HG02642 (cell line): ENCODE results near the gene NVL.
"Not testable (repeated sequence)": the region's sequence is repeated elsewhere in the genome, so short reads cannot be mapped to it uniquely, and the experiment has no call there.

Experiments
- ATAC-seq: cut with Tn5 transposase; IDR thresholded peaks from one replicate; pipeline ENCODE4 v1.9.1; 2021; ENCODE audit warnings: mild to moderate bottlenecking; ENCODE audit not compliant: unreplicated experiment, poor library complexity

The NVL gene

GRCh38 chr1:224238212-224238611 is 91.8 kb downstream of the NVL start:
- ATAC-seq, result no peak

DNA sequence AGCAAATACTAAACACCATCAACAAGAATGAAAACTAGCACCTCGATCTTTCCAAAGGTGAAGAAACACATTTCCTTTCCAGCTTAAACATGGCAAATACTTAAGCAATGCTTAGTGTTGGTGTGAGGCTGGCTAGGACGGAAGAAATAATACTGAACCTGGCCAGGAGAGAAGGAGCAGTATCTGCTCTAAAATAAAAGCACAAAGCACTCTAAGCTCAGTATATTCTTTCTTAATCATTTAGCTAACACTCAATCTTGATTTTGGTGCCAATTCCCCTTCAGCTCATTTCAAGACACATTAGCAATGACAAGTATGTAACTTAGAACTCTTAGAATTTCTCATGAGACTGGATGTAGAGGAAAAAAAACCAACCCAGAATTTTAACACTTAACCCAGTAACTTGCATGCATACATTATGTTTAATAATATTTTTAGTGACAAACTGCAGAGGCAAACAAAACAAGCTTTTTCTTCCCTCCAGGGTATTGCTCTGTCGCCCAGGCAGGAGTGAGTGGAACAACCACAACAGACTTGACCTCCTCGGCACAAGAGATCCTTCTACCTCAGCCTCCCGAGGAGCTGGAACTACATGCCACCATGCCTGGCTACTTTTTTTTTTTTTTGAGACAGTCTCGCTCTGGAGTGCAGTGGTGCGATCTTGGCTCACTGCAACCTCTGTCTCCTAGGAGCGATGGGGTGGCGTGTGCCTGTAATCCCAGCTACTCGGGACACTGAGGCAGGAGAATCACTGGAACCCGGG is 92.7 kb downstream of the NVL start:
- ATAC-seq, result no peak

GRCh38 chr1:224235813-224236493 is 94.0 kb downstream of the NVL start:
- ATAC-seq, result no peak

DNA sequence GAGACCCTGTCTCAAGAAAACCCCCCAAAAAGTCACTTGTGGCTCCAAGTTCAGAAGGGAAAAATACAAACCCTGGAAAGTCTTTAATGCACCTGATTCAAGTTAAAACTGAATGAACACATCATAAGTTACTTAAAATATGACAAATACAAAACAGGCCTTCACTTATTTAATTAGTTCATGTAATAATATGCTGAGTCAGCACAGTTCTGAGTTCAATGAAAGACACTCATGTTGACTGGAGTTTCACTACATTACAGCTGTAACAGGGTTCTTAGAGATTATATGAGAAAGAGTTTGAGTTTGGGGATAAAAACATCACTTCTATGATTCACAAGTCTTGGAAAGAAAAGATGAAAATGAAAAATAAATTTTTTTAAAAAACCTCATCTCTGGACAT is 96.0 kb downstream of the NVL start:
- ATAC-seq, result no peak

DNA sequence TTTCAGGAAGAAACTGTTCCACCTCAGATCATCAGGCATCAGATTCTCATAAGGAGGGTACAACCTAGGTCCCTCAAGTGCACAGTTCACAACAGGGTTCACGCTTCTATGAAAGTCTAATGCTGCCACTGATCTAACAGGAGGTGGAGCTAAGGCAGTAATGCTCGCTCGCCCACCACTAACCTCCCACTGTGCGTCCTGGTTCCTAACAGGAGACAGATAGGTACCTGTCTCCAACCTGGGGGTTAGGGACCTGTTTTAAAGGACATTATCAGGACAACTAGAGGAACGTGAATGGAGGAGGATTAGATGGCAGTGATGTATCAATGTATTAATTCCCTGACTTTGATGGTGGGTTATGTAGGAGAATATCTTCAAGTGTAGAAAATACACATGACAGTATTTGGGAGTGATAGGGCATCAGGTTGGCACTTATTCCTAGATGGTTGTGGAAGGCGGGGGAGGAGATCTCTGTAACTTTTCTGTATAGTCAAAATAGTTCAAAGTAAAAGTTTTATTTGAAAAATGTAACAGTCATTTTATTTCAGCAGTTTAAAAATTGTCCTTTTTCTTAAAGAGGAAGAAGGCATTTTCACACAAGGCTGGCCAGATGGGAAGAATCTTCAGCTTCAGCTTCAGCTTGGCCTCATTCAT is 103.0 kb downstream of the NVL start:
- ATAC-seq, result no peak

DNA sequence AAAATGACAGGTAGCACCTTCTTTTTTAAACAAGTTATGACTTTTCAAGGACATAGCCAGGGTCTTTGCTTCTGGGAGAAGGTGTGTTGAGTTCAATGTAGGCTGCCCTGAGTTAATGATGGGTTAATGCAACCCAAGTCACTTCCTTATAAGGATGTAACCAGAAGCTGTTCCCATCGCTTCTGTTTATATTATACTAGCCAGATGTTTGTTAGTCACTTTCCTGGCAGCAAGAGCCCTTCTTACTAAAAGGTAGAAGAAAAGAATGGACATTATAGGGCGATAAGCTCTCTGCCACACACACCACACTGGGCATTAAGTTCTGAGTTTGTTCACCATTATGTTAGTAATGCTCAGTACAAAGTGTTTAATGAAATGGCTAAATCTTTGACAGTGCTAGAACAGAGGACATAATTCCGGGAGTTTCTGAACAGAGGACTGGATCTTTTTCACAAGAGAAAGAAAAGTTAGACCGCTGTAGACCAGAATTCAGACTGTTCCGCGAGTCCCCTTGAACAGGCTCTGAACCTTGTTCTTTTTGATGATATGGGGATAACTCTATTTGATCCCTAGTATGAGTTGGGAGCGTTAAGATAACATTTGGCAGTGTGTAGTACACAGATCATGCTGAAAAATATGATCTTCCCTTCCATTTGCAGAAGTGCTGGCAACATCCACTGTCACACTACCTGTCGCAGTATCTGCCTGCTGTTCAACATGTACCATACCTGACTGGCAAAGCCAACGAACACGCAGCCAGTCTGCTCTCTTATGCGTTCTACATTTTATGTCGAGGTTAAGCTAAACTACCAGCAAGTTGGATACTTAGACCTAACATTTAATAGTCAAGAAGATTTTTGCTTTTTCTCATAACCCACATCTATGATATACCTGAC is 105.9 kb downstream of the NVL start:
- no peak for ATAC-seq

DNA sequence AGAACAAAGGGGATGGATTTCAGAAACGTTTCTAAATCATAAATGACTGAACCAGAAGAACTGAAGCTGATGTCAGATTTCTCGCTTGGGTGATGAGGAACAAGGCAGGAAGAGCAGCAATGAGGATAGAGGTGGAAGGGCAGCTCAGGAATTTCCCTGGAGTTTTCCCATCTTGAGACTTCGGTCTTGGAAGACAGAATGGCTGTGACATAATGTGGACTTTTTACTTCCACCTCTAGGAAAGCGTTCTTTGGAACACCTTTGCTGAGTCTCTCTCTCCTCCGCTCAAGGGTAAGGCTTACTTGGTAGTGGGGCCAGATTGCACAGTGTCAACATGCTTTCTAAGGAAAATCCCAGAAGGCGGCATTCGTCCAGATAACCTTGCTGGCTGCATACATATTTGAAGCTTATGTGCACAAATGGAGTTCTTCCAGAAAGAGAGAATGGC is 110.3 kb downstream of the NVL start:
- no peak for ATAC-seq

- ATAC-seq, result no peak
Observed at GRCh38 chr1:224219011-224219611, 110.9 kb downstream of the NVL start.

- ATAC-seq, result no peak
Observed at GRCh38 chr1:224217655-224218623, 112.0 kb downstream of the NVL start.

- ATAC-seq, result no peak
Observed at GRCh38 chr1:224216382-224216781, 113.6 kb downstream of the NVL start.

DNA sequence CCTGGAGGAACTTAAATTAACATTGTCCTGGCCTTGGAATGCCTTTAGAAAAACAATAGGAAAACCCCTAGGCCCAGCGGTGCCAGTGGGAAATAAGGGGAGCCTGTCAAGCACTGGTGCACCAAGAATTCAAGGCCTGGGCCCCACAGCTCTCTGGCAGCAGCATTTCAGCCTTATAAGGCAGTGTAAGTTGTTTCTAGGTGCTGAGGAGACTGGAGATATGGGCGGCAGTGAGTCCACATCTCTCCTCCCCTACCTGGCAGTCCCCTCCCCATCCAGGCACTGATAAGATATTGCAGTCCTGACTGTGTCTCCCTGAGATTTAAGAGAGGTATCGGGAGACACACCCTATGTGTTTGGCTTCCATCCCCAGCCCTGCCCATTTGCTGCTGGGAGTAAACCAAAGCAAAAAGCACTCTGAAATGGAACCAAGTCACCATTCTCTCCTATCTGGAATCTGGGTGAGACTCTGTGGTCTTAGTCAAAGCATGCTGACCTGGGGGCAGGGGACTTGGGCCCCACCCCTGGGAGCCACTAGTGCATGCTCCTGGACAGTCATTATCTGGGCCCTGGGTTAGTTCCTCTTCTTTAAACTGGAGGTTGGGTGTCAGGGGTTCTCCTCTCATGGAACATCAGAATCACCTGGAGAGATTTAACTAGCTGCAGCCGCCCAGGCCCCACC is 116.4 kb downstream of the NVL start:
- ATAC-seq, result no peak

DNA sequence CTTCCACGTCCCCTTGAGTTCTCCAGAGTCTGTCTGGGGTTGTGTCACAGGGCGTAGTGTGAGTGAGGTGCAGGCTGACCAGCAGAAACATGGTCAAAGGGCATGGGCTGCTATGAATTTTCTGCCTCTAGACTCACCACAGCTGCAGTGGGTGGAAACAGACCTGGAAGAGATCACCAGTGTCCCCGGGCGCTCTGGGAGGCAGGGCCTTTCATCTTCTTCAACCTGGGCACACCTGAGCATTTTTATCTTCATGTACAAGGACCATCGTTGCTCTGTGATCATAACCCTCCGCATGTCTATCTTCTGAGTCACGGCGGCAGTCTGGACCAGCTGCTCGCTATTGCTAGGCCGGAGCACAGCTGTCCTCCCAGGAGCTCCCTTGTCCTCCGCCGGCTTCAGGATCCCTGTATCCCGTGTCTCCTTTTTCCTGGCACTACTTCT is 117.3 kb downstream of the NVL start:
- no peak for ATAC-seq

GRCh38 chr1:224211206-224211962 is 118.6 kb downstream of the NVL start:
- no peak for ATAC-seq

GRCh38 chr1:224205931-224206538 is 123.9 kb downstream of the NVL start:
- not testable (repeated sequence) for ATAC-seq

- ATAC-seq, result peak; percentile 42
Observed at GRCh38 chr1:224205438-224205840, 124.5 kb downstream of the NVL start.

DNA sequence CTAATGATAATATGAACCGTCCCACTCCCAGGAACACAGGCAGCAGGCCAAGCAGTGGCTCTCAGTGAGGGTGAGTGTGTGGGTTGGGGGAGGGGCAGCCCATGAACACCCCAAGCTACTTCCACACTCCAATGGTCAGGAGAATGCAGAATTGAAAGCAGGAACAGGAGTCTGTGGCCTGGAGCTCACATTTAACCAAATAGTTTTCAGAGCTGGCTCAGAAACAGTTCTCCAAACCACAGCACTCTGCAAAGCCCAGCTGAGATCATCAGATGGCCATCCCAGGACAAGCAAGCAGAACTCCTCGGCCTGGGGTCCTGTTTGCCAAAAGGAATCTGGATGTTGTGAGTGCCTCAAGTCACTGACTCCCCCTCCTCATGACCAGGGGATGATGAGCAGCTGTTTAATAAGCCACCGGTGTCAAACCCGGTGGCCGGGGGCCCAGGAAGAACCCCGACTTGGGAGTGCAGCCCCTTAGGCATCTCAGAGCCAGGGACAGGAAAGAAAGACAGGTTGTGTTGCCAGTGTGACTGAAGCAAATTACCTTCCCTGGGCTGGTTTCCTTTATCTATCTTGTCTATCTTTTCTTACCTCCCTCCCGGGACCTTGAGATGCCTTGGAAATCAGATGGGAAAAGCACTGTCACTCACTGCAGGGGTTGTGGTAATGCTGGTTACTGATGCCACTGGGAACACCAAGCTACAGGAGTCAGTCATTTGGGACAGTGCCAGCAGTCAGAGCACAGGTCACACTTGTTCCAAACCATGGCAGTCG is 126.5 kb downstream of the NVL start:
- ATAC-seq, result peak; percentile 48
